GM19328 (cell line): Measurements from ENCODE around the gene RXFP2.

Source experiments
- ATAC-seq: cut with Tn5 transposase; IDR thresholded peaks from one replicate; pipeline ENCODE4 v1.9.1; 2021; ENCODE audit warnings: mild to moderate bottlenecking, moderate library complexity; ENCODE audit not compliant: unreplicated experiment

The RXFP2 gene

GRCh38 chr13:31765138-31765785 is 25.9 kb downstream of the RXFP2 start:
- ATAC-seq = no peak

GRCh38 chr13:31767175-31767900 is 28.0 kb downstream of the RXFP2 start:
- ATAC-seq = no peak

- no peak for ATAC-seq
Observed at GRCh38 chr13:31768351-31768750, 29.0 kb downstream of the RXFP2 start.

GRCh38 chr13:31769575-31769974 is 30.2 kb downstream of the RXFP2 start:
- no peak for ATAC-seq

GRCh38 chr13:31772231-31772630 is 32.9 kb downstream of the RXFP2 start:
- ATAC-seq = no peak

GRCh38 chr13:31773538-31773937 is 34.2 kb downstream of the RXFP2 start:
- no peak for ATAC-seq

GRCh38 chr13:31774186-31774750 is 34.9 kb downstream of the RXFP2 start:
- no peak for ATAC-seq

- no peak for ATAC-seq
Observed at GRCh38 chr13:31775148-31775547, 35.8 kb downstream of the RXFP2 start.

GRCh38 chr13:31775686-31776085 is 36.4 kb downstream of the RXFP2 start:
- ATAC-seq = no peak

GRCh38 chr13:31781064-31781463 is 41.7 kb downstream of the RXFP2 start:
- no peak for ATAC-seq

GRCh38 chr13:31786011-31786410 is 46.7 kb downstream of the RXFP2 start:
- ATAC-seq = no peak

- no peak for ATAC-seq
Observed at GRCh38 chr13:31790992-31791391, 51.7 kb downstream of the RXFP2 start.

- ATAC-seq = no peak
Observed at GRCh38 chr13:31793246-31793645, 53.9 kb downstream of the RXFP2 start.

- no peak for ATAC-seq
Observed at GRCh38 chr13:31794452-31794851, 55.1 kb downstream of the RXFP2 start.

GRCh38 chr13:31797154-31797775 is 57.9 kb downstream of the RXFP2 start:
- ATAC-seq = no peak

GRCh38 chr13:31798189-31798588 is 58.9 kb downstream of the RXFP2 start:
- no peak for ATAC-seq

- ATAC-seq = no peak
Observed at GRCh38 chr13:31801088-31801487, 61.8 kb downstream of the RXFP2 start.

- ATAC-seq = no peak
Observed at GRCh38 chr13:31803311-31803710, 64.0 kb downstream of the RXFP2 start.

- ATAC-seq = no peak
Observed at GRCh38 chr13:31805841-31806240, 66.5 kb downstream of the RXFP2 start.

- no peak for ATAC-seq
Observed at GRCh38 chr13:31807090-31807541, 67.8 kb downstream of the RXFP2 start.

GRCh38 chr13:31814536-31814935 is 75.2 kb downstream of the RXFP2 start:
- no peak for ATAC-seq
